NCI-H2196 treated with DMSO at 0.1 percent for 48 hours (cell line): ENCODE data around the gene ADM2.
"Not testable (repeated sequence)": the region's sequence is repeated elsewhere in the genome, so short reads cannot be mapped to it uniquely, and the experiment has no call there.

Experiments
- DNase-seq: peaks from one replicate; lab custom pipeline; 2025; ENCODE audit not compliant: unreplicated experiment; lab: John Stamatoyannopoulos, UW

Gene ADM2

DNA sequence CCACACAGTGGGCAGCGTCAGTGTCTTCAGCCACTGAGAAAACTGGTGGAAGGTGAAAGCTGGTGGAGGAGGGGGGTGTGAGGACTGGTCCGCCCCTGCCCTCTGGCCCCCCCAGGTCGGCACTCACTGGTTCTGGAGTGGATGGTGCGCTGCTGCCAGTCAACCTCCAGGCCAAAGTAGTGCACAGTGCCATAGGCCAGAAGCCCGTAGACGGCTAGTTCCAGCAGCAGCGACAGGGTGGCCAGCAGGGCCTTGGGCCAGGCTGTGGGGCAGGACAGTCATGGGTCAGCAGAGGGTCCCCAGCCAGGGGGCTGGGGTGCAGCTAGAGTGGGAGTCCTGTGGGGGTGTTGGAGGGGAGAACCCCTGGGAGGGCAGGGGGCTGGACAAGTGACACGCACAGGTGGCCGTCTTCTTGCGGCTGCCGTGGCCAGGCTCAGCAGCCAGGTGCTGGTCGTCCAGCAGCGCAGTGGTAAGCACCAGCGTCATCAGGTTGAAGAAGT, 24.0 kb downstream of the ADM2 start:
- no peak for DNase-seq

DNA sequence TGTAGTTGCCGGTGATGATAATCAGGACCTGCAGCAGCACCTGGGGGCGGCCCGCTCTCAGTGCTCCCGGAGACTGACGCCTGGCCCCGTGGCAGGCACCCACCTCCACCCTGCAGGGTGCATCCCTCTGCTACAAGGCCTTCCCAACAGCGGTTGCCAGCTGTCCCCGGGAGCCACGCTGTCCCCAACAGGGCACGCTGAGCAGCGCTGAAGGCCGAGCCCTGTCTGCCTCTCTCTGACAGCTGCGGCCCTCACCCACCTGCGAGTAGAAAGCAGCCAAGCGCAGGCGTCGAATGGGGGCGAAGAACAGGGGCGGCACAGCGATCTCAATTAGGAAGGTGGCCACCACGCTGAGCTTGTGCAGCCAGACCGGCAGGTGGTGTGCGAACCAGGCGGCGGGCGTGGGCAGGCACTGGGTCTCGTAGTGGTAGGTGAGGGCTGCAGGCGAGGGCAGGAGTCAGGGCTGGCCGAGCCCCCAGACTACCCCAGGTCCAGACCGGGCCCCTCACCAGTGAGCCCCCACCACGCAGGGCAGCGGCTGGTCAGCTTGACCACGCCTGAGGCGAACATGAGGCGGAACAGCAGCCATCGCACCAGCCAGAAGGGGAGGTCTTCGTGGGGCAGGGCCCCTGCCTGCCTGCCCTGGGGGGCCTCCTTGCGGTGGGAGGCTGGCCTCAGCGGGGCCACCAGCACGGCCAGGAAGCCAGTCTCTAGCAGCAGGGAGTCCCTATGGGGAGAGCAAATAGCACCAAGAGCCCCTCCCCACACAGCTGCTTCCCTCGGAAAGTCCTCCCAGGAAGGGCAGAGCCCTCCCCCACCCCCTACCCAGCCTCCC, 24.6 kb downstream of the ADM2 start:
- DNase-seq: no peak

DNA sequence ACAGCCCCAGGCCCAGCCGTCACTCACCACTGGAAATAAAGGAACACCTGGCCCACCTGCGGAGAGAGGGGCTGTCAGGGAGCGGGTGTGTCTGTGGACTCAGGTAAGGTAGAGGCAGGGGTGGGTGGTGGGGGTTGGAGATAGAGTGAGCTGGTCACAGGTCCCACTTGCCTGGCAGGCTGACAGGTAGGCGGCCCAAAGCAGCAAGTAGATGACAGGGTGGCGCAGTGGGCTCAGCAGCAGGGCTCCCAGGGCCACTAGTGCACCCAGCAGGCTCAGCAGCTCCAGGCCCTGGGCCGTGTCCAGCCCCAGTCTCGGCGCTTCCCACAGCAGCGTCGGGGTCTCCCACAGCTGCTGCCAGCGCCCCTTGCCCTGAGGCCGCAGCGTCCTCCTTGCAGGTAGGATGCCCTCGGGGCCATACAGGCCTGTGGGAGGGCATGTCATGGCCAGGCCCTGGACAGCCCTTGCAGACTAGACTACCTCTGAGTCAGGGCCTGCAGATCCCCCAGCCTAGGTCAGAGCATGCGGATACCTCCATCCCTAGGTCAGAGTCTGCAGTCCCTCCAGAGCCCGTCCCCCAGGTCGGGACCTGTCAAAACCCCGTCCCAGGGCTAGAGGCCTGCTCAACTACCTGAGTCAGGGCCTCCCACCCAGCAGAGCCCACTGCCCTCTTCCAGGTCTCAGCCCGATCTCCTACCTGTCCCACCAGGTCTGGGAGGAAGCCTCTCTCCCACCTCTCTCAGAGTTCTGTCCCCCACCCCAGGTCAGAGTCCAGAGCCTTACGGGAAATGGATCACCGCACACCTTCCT, 25.5 kb downstream of the ADM2 start:
- no peak for DNase-seq

DNA sequence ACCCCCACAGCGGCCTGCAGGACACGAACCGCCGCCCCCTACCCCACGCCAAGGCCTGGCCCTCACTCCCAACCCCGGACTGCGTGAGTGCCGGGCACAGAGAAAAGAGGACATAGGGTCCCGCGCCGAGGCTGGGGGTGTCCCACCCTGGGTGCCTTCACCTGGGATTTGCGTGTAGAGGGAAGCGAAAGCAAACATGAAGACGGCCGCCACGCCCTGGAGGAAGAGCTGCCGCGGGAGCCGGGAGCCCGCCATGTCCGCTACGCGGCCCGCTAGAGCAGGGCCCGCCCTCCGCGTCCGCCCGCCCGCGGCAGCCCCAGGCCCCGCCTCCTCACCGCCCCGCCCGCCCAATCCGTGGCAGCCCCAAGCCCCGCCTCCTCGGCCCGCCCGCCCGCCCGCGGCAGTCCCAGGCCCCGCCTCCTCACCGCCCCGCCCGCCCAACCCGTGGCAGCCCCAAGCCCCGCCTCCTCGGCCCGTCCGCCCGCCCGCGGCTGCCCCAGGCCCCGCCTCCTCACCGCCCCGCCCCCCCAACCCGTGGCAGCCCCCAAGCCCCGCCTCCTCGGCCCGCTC, 26.2 kb downstream of the ADM2 start, which contains the start of gene LMF2:
Gene LMF2 (minus strand): TSS at position 282 of the 570 bp plus-strand sequence. CDS start 27 bp downstream, at position 255.
- DNase-seq: peak; percentile 63

DNA sequence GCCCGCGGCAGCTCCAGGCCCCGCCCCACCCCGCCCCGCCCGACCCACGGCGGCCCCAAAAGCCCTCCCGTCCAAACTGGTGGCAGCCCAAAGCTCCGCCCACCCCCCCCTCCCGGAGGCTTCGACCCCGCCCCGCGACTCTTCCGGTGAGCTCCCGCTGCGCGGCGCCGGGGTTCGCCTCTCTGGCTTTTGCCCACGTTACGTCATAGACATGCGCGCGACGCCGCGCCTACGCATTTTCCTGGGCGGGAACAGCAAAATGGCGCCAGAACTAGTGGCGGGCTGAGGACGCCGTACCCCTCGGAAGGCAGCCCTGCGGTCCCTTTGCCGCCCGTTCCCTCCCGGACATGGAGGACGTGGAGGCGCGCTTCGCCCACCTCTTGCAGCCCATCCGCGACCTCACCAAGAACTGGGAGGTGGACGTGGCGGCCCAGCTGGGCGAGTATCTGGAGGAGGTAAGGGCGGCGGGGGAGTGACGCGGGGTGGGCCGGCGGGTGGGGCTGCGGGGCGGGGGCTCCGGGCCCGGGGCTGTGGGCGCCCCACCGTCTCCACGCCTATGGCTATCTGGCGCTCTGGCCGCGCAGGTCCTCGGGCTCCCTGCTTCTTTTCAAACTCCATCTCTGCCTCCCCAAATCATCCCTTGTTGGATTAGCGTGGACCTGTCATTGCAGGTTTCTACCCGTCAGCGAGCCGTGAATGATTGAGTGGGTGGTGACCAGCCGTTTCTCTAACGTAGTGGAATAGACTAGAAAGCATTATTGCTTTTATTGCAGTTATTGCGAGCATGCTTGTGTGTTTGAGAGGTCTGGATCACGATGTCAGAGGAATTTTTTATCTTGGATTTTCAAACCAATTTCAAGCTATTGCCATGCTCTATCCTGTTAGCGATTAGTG, 26.9 kb downstream of the ADM2 start, which contains the start of gene NCAPH2:
Gene NCAPH2 (plus strand): TSS at position 234 of the 894 bp plus-strand sequence. CDS start 114 bp downstream, at position 348.
- DNase-seq: no peak

DNA sequence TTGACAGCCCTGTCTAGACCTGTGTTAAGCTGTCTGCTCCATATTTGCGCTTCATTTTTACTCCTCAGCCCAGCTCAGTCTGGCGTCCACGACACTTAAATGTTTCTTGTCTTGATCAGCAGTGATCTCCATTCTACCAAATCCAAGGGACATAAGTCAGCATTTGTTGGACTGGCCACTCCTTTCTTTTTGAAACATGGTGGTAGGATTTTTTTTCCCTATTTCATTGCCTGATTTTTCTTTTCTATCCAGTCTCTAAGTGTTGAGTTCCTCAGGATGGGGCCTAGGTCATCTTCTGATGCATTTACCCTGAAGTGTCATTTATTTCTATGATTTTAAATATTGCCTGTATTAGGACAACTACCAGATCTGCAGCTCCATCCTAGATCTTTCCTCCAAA, 27.6 kb downstream of the ADM2 start:
- no peak for DNase-seq

DNA sequence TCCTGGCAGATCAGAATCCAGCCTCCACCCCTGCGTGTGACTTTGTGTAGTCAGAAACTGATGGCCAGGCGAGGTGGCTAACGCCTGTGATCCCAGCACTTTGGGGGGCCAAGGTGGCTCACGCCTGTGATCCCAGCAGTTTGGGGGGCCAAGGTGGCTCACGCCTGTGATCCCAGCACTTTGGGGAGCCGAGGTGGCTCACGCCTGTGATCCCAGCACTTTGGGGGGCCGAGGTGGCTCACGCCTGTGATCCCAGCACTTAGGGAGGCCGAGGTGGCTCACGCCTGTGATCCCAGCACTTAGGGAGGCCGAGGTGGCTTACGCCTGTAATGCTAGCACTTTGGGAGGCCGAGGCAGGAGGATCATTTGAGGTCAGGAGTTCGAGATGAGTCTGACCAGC, 31.8 kb downstream of the ADM2 start:
- no peak for DNase-seq

DNA sequence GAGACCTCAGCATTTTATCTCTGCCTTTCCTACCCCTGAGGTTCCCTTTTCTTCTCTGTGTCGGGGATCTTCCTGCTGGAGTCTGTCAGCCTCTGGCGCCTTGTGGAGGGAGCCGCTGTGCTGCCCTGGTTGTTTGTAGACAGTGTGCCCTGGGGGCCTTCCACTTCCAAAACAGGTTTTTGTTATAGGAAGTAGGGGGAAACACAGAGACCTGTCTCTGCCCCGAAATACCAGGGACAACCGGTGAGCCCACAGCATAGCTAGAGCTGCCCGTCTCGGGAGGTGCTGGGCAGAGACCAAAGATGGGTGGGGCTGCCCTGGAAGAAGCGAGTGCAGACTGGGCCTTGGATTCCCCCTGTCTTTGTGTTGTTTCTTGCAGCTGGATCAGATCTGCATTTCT, 34.7 kb downstream of the ADM2 start:
- DNase-seq: no peak

DNA sequence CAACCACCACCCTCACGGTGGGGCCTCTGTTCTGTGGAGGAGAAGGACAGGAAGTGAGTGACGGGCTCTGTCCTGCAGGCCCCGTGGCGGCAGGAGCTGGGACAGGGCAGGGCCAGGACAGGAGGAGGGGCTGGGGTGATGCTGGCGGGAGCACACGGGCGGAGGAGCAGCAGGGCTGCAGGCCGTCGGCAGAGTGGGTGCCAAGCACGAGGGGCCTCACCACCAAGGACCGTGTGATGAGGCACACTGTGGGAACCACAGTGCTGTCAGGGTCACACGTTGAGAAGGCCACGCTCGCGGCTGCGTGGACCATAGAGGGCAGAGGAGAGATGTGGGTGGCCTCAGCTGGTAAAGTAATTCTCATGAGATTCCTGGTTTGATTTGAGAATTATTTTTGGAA, 35.5 kb downstream of the ADM2 start:
- no peak for DNase-seq

DNA sequence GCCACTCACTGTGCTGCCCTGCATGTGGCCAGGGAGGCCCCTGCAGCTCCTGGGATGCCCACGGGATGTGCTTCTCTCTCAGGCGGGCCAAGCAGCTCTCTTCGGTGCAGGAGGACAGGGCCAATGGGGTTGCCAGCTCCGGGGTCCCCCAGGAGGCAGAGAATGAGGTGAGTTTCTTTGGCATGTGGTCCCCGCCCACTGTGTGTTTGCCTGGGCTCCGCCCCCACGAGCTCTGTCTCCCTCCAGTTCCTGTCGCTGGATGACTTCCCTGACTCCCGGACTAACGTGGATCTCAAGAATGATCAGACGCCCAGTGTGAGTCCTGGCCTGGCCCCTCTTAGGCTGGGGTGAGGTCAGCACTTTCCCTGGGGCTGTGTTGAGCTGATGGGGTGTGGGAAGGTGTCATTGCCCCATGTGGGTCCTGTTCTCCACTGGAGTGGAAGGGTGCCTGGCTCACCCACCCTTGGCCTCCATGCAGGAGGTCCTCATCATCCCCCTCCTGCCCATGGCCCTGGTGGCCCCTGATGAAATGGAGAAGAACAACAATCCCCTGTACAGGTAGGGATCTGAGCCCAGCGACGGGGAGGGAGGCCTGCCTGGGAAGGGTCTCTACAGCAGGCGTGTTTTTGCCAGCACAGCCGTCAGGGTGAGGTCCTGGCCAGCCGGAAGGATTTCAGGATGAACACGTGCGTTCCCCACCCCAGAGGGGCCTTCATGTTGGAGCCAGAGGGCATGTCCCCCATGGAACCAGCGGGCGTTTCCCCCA, 36.3 kb downstream of the ADM2 start:
- DNase-seq: no peak

DNA sequence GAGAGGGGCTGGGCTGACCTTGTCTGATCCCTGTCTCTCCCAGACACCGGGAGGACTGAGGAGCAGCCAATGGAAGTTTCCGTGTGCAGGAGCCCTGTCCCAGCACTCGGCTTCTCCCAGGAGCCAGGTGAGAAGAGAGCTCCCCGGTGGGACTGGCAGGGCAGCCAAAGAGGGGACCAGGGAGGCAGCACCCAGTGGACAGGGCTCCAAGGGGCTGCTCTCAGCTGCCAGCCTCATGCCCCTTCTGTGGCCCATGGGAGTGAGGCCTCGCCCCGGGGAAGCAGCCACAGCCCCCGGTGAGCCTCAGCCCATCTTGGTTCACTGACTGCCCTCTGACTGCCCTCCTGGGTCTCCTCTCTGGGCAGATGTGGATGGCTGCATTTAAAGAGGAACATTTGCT, 37.3 kb downstream of the ADM2 start:
- no peak for DNase-seq

DNA sequence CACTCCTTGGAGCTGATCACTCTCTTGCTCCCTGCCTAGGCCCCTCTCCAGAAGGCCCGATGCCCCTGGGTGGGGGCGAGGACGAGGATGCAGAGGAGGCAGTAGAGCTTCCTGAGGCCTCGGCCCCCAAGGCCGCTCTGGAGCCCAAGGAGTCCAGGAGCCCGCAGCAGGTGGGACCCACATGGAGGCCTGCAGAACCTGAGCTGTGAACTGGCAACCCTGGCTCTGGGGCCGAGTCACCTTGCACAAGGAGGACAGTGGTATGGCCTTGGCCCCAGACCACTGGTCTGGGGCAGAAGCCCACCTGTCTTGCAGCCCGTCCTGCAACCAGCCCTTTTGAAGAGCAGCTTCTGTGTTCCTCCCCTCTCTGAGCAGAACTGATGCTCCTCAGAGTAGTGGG, 37.8 kb downstream of the ADM2 start:
- DNase-seq: no peak

DNA sequence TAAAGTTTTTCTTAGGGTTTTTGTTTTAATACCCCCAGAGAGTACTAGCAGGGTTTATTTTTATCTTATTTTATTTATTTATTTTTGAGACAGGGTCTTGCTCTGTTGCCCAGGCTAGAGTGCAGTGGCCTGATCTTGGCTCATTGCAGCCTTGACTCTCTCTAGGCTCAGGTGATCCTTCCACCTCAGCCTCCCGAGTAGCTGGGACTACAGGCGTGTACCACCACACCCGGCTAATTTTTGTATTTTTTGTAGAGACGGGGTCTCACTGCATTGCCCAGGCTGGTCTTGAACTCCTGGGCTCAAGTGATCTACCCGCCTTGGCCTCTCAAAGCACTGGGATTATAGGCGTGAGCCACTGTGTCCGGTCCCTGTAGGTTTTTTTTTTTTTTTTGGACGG, 38.8 kb downstream of the ADM2 start:
- not testable (repeated sequence) for DNase-seq

DNA sequence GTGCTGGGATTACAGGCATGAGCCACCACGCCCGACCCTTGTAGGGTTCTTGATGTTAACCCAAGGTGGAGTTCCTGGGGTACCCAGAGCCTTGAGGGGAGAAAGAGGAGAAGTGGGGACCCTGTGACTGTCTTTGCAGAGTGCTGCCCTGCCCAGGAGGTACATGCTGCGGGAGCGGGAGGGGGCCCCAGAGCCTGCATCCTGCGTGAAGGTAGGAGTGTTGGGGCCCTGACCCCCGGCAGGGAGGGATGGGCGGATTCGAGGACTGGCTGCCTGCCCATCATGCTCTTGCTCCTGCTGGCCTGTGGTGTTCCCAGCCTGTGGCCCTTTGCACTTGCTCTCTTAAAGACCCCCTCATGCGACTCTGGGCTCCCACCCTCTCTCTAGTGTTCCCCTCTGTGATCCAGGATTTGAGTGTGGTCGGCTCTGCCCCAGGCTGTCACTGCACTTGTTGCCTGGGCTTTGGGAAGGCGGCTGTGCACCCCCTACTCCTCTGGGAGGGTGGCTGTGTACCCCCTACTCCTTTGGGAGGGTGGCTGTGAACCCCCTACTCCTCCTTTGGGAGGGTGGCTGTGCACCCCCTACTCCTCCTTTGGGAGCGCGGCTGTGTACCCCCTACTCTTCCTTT, 39.6 kb downstream of the ADM2 start:
- DNase-seq: no peak

DNA sequence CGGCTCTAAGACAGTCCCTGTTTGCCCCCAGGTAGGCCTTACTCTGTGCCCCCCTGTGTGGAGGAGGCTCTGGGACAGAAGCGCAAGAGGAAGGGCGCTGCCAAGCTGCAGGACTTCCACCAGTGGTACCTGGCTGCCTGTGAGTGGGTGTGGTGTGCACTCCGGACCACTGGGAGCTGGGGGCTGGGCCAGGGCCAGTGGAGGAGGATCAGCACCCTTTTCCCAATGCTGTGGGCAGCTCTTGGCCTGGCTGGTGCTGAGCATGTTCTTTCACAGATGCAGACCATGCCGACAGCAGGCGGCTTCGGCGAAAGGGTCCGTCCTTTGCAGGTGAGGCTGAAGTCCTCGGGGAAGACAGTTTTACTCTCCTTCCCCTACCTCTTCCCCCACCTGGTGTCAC, 40.4 kb downstream of the ADM2 start:
- no peak for DNase-seq

DNA sequence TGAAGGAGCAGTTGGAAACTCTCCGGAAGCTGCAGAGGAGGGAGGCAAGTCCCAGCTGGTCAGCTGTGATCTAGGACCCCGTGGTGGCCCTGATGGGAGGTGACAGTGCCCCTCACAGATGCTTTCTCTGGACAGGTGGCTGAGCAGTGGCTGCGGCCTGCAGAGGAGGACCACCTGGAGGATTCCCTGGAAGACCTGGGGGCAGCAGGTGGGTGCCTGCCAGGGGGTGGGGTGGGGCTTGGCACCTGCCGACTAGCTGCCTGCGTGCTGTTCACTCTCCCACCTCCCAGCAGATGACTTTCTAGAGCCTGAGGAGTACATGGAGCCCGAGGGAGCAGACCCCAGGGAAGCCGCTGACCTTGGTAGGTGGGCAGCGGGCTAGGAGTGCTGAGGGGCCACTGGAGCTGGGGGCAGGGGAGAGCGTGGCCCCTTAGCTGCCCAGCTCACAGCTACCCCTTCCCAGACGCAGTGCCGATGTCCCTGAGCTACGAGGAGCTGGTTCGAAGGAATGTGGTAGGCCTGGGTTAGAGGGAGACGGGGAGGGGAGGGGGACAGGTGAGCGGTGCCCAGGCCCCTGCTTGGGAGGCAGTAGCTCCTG, 41.0 kb downstream of the ADM2 start:
- DNase-seq: no peak

DNA sequence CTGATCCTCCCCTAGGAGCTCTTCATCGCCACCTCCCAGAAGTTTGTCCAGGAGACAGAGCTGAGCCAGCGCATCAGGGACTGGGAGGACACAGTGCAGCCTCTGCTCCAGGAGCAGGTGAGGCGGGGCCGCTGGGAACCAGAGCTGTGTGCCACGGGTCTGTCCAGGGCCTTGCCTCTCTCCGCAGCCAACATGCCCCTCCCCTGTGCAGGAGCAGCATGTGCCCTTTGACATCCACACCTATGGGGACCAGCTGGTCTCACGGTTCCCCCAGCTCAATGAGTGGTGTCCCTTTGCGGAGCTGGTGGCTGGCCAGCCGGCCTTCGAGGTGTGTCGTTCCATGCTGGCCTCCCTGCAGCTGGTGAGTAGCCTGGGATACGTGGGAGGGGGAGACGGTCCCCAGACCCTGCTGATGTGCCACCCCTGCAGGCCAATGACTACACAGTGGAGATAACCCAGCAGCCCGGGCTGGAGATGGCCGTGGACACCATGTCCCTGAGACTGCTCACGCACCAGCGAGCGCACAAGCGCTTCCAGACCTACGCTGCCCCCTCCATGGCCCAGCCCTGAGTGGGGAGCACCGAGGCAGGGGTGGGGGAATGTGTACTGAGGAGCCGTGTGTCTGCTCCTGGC, 41.6 kb downstream of the ADM2 start:
- no peak for DNase-seq

DNA sequence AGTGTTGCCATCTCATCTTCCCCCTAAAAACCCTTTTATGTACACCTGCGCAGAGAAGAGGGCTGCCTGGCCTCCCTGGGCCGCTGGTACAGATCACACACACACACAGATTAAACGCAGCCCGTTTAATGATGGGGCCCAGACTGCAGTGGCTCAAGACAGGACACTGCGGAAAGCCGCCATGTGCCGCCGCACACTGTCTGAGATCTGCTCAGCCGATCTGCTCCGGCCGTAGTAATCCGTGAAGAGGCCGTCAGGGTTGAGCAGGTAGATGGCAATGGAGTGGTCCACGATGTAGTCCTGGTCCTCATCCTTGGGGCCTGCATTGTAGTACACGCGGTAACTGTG, 42.1 kb downstream of the ADM2 start:
- DNase-seq: no peak
